HG03135 (cell line): Measurements from ENCODE around the gene SLC43A3.
A peak's percentile ranks its signal among the peaks of the same experiment; 100 is the strongest.

Experiments used
- ATAC-seq: cut with Tn5 transposase; IDR thresholded peaks from one replicate; pipeline ENCODE4 v1.9.1; 2021; ENCODE audit warnings: mild to moderate bottlenecking, moderate library complexity; ENCODE audit not compliant: unreplicated experiment

SLC43A3 gene

DNA sequence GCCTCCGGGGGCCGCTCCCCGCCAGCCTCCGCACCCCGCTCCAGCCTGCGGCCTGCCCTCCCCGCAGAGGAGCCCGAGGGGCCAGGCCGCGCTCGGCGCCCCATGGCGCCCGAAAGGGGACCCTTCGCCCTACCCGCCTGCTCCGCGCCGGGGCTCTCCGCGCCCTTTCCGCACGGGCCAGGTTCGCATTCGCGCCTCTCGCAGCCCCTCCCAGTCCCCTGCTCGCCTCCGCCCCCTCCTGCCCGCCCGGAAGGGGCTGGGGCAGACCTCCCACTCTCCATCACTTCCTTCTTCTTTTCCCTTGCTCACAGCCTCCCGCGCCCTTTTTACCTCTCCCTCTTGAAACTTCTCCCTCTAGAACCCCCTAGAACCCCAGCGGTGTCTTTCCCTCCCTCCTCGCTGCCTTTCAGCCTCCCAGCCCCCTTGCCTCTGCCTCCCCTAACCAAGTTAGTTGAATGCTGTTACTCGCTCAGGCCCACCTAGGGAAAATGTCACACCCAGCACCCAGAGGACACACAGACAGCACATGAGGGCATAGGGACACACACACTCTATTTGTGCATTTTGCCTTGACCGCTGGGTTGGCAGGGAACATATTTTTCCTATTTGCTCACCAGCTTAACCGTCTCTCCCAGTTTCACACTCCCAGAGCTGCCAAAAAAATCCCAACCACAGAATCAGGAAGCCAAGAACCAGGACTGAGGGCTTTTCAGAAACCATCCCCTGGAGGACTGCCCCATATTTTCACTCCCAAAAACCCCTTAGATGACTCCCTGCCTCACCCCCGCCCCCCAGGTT is at the start of gene SLC43A3:
Gene SLC43A3, minus strand, starts transcription at position 193 of the 798 bp plus-strand sequence. CDS start 949 bp downstream, outside the sequence.
- peak; percentile 44 for ATAC-seq

DNA sequence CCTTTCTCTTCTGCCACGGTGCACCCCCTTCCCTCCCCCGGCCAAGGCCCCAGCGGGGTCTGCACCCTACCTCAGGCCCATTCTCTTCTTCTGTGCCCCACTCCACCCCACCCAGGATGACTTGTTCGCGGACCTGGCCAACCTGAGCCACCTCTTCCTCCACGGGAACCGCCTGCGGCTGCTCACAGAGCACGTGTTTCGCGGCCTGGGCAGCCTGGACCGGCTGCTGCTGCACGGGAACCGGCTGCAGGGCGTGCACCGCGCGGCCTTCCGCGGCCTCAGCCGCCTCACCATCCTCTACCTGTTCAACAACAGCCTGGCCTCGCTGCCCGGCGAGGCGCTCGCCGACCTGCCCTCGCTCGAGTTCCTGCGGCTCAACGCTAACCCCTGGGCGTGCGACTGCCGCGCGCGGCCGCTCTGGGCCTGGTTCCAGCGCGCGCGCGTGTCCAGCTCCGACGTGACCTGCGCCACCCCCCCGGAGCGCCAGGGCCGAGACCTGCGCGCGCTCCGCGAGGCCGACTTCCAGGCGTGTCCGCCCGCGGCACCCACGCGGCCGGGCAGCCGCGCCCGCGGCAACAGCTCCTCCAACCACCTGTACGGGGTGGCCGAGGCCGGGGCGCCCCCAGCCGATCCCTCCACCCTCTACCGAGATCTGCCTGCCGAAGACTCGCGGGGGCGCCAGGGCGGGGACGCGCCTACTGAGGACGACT is 49.3 kb upstream of the SLC43A3 start:
- ATAC-seq = peak; percentile 32

DNA sequence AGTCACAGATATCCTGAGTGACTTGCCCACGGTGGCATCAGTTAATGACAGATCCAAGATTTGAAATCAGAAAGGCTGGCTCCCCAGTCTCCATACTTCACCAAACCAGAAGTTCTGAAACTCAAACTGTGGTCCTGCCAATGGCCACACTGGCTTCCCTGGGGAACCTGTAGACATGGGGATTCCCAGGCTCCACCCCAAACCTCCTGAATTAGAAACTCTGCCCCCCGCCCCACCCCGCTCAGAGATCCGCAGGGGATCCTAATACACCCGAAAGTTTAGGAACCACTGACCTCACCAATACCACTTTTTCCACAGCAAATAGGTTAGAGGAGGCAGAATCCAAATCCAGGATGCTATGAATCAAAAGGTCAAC is 48.7 kb upstream of the SLC43A3 start:
- no peak for ATAC-seq

DNA sequence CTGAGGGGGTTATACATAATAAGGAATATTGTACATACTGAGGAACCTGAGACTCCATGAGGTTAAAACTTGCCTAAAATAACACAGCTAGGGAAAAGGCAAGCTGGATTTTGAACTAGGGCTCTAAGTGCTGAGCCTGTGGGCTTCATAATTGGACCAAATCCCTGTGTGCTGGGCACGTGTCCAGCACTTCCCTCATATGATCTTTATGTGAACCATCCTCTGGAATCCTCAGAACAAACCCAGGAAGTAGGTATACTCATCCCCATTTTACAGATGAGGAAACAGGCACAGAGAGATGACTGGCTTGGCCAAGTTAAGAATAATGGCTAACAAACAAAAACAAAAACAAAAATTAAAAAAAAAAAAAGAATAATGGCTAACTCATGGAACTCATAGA is 48.3 kb upstream of the SLC43A3 start:
- no peak for ATAC-seq

DNA sequence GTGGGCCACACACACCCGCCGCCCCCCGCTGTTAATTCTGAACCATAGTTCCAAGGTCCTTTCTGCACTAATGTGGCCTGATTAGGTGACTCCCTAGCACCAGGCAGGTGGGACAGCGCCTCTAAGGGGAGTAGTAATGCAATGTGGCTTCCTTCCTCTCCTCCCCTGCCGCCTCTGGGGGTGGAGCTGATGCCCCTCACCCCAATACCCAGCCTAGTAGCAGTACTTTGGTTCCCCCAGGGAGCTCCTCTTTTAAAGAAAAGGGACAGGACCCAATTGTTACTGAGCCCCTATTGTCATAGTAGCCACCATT is 47.8 kb upstream of the SLC43A3 start:
- ATAC-seq = no peak

DNA sequence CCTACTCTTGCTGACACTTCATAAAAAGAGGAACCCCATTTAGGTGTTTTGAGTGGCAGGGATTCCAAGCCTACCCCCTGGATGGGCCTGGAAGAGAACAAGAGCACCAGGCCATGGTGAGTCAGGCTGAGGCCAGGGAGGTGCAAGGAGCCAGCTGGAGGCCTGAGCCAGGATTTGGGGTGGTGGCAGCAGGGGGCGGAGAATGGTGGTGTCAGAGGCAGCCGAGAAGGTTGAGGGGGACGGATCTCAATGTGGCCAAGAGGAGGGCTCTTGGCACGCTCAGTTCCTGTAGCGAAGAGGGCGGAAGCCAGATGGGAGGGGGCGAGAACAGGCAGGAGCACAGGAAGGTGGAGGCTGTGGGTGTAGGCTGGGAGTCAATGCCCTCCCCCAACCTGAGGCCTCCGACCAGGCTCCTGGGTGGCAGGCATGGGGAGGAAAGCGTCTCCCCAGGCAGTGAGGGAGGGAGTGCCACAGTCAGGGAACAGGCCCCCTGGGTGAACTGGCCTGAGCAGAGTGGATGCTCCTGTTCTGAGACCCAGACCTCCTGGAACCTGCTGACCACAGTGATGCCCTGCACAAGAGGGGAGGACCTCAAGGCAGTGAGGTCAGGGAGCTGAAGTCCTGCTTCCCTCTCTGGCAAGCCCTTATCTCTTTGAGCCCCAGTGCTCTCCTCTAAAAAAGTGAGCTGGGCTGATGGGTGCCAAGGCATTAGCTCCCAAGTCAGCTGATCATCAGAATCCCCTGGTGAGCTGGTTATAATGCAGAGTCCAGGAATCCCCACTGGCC is 47.3 kb upstream of the SLC43A3 start:
- peak; percentile 36 for ATAC-seq

DNA sequence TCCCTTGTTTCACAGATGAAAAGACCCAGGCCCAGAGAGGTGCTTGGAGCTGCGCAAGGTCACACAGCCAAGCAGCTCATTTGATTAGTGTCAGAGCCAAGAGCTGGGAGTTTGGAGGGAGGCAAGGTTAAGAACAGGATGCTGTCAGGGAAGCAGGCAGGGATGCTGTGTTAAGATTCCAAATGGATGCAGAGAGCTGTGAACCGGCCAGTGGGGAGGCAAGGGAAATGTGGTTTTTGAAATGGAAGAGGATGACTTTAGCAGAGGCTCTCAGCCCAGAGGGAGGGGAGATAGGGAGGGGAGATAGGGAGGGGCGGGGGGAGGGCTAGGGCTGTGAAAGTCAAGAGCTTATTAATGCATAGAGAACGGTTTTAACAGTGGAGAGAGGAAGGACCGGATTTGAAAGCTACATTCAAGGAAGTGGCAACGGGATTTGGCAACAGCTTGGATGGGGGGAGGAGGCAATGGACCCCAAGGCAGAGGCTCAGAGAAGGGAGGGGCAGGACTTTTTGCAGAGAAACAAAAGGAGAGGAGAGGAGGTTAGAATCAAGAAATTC is 46.4 kb upstream of the SLC43A3 start:
- no peak for ATAC-seq

DNA sequence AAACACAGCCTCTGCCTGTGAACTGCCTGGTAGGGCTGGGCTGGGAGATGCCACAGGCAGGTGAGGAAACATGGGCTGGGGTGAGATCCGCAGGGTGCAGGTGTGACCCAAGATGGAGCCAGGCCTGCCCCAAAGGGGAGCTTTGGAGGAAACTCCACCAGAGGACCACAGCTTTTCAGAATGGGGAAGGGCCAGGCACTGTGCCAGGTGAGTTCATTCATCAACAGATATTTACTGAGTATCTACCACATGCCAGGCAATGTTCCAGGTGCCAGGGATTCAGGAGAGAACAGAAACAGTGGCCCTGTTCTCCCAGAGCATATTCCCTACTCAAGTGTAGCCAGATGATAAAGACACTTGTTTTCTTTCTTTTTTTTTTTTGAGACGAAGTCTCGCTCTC is 44.6 kb upstream of the SLC43A3 start:
- no peak for ATAC-seq

DNA sequence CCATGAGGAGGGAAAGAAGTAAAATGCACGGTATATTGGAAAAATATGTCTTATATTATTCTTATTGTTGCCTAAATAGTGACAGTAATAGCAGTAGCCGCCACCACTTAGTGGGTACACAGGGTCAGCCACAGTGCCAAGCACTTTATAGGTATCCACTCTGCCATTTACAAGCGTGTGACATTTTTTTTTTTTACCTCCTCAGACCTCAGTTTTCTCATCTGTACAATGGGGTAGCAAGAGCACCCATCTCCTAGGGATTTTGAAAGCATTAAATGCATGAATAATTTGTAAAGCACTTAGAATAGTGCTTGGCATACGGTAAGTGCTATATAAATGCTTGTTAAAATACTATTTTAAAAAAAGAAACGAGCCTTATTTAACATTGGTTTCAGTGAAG is 42.3 kb upstream of the SLC43A3 start:
- no peak for ATAC-seq

DNA sequence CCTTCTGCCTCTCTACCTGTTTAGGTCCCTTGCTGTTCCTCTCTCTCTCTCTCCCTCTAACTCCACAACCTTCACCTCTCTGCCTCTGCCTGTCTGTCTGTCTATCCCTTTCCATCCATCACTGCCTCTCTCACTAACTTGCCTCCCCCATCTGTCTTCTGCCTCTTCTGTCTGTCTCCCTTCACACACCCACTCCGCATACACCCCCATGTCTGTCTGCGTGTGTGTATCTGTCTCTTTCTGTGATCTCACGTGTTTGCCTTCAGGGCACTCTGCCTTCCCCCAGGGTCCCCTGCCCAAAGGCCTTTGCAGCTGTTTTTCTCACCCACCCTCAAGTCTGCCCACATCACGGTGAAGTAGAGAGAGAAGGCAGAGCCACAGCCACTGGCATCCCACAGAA is 41.4 kb upstream of the SLC43A3 start:
- ATAC-seq = no peak

DNA sequence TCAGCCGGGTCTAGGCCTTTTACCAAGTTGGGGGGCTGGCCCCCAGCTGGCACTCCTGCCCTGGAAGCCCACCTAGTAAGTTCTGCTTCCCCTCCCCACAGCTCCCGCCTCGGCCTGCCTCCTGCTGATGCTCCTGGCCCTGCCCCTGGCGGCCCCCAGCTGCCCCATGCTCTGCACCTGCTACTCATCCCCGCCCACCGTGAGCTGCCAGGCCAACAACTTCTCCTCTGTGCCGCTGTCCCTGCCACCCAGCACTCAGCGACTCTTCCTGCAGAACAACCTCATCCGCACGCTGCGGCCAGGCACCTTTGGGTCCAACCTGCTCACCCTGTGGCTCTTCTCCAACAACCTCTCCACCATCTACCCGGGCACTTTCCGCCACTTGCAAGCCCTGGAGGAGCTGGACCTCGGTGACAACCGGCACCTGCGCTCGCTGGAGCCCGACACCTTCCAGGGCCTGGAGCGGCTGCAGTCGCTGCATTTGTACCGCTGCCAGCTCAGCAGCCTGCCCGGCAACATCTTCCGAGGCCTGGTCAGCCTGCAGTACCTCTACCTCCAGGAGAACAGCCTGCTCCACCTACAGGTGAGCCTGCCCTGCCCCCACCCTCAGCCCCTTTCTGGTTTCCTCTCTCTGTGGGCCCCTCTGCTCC is 40.7 kb upstream of the SLC43A3 start:
- ATAC-seq = no peak

DNA sequence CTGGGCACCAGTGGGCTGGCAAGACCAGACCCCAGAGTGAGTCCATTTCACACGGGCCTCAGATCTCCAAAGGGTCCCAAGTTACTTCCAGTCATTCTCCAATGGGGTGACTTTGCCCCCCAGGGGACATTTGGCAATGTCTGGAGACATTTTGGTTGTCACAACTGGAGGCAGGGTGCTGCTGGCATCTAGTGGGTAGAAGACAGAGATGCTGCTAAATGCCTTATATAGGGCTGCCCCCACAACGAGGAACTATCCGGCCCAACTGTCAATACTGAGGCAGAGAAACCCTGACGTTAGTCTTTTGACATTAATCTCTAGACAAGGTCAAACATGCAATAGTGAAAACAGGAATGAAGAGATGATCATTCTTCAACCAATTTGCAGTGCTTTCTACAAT is 39.8 kb upstream of the SLC43A3 start:
- ATAC-seq = no peak

DNA sequence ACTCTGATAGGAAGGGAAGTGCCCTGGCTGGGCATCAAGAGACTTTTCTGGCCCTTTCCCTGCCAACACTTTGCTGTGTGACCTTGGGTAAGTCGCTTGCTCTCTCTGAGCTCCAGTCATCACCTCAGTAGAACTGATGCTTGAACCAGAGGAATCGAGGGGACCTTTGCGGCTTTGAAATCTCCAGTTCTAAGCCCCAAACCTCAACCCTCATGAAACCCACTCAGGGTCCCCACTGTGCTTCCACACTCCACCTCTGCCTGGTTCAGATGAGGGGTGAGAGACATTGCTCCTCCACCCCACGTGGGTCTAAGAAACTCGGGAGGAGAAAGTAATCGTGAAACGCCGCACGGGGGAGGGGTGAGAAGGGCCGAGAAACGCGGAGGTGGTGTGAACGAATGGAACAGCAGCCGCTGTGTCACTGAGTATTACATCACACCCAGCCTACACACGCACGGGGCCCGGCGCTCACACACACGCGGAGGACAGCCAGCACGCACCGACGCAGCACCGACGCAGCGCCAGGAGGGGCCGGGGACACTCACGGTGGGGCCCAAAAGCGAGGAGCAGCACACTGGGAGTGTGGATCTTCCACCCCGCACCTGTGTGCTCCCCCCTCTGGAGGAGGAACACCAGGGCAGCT is 37.7 kb upstream of the SLC43A3 start:
- ATAC-seq = no peak

DNA sequence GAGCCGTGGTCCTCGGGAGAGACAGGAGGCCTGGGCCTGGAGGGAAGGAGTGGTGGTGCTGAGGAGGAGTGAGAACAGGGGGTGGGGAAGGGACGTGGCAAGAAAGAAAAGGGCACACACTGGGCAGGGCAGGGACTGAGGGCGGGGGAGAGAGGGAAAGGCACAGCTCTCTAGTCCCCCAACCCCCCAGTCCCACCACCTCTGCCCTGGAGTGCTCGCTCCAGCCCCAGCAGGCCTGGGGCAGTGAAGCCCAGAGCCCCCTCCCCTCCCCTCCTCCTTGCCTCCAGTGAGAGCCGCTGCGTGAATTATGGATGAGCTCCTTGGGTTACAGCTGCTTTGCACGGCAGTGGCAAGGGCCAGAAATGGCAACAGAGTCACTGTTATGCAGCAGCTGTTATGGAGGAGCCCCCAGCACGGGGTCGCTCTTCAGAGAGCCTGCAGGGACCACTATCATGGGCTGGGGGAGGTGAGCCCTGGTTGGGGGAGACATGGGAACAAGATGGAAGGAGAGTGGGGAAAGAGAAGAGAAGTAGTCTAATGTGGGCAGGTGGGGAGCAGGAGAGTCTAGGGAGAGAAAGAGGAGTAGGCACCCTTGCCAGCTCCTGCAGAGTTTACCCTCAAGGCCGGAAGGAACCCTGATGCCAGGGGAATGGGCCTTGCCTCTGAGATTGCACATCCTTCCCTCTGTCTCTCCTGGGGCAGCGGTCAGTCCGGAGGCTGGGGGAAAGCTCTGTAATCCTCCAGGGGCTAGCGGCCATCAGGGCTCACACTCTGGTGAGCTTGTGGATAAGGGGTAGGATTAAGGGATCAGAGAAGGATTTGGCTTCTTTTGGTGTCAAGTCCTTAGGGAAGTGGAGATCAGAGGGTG is 37.0 kb upstream of the SLC43A3 start:
- ATAC-seq = no peak

DNA sequence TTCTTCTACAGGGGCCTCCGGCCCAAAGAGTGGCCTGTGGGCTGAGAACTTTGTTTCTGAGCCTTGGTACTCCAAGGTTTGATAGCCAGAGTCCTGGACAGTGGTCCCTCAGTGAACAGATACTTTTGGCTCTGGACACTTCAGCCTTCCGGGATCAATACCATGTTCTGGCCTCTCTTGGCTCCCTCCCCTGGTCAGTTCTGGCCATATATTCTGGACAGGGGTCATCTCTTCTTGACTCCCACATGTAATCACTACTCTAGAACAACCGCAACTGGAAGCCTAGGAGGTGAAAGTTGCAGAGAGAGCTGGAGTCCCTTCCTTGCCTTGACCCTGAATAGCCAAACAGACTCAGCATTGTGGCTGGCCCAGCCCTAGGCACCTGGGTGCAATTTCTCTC is 35.7 kb upstream of the SLC43A3 start:
- no peak for ATAC-seq

DNA sequence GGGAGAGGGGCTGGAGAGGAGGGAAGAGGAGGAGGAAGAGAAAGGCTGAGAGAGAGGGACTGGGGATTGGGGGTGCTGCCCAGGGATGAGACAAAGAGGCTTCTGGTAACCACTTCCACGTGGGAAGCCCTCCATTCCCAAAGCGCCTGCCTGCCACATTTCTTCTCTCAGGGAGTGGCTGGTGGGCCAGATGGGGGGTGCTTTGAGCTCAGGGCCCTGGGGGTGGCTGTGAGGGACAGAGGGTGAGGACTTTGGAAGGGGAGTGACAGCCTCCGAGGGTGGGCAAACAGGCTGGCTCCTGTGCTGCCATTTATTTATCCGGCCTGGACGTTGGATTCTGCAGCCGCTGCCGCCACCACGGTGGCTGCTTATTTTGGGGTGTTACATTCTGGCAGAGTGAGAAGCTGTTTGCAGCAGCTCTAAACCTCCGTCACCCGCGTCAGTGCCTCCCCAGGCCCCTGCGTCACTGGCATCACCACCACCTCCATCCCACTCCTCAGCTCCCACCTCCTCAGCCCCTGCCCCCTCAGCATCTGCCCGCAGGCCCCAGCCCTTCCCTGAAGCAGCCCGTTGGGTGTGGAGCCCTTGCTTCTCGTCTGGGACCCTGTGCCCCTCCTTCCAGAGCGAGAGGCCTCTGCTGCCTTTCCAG is 35.0 kb upstream of the SLC43A3 start:
- no peak for ATAC-seq

DNA sequence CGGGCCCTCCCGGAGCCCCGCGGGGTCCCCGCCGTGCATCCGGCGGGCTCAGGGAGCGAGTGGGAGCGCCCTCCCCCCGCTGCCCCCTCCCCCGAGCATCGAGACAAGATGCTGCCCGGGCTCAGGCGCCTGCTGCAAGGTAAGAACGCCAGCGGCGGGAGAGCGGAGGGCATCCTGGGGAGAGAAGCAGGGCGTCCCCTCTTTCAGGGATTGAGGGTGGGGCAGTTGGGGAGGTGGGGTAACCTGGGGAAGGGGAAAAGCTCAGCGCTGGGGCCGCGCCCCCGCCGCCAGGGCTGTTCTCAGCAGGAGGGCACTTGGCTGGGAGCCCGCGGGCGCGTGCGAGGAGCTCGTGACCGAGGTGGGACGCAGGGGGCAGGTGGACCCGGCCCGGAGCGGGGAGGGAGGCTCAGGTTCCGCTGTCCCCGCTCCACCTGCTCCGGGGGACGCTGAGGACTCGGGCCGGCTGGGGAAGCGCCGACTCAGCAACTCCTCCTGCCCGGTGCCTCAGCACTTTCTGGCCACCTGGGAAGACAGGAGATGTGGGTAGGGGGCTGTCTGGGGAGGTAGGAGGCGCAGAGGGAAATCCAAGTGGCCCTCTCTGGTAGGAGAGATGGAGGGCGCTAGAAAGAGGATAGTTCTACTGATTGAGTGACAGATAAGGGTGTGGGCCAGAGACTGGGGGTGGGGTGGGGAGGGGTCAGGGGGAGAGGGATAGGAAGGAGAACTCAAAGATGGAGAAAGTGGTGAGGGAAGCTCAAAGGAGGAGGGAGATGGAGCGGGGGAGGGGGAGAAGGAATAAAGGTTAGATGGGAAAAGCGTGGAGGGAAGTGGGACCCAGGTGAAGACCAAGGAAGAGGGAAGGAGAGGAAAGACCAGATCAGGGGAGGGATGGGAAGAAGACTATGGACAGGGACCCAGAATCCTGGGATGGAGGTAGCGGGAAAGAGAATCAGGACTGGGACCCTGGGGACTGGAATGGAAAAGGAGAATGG is 34.1 kb upstream of the SLC43A3 start:
- ATAC-seq = no peak
